Mesendoderm (in vitro differentiated cells): ENCODE measurements around the gene RNGTT.
"Not testable (repeated sequence)": the region's sequence is repeated elsewhere in the genome, so short reads cannot be mapped to it uniquely, and the experiment has no call there.

ENCODE experiments used
- DNase-seq: peaks from one replicate; pipeline ENCODE4 v3.0.0; 2013
- H2AK5ac ChIP-seq: 2 replicates; pipeline ENCODE4 v1.6.1; 2013; ENCODE audit warnings: low read length, inconsistent platforms
- H2BK120ac ChIP-seq: 2 replicates; pipeline ENCODE4 v1.6.1; 2013; ENCODE audit warnings: low read depth, mild to moderate bottlenecking, low read length, moderate library complexity, mixed read lengths
- H2BK15ac ChIP-seq: replicated peaks from 2 replicates; pipeline ENCODE4 v1.6.1; 2013; ENCODE audit warnings: low read depth, mild to moderate bottlenecking, moderate library complexity
- H2BK5ac ChIP-seq: 2 replicates; pipeline ENCODE4 v1.6.1; 2013; ENCODE audit warnings: low read length, inconsistent platforms
- H3K18ac ChIP-seq: 2 replicates; pipeline ENCODE4 v1.6.1; 2013; ENCODE audit warnings: mild to moderate bottlenecking, low read length, mixed read lengths
- H3K23ac ChIP-seq: one replicate; pipeline ENCODE4 v1.6.1; 2013; ENCODE audit warnings: low read length
- H3K27ac ChIP-seq: 2 replicates; pipeline ENCODE4 v1.5.1; 2013; ENCODE audit warnings: low read depth, mild to moderate bottlenecking, inconsistent platforms, low read length, moderate library complexity
- H3K27me3 ChIP-seq: 2 replicates; pipeline ENCODE4 v1.6.1; 2013; ENCODE audit warnings: low read length, control low read depth, mild to moderate bottlenecking, inconsistent platforms; ENCODE audit not compliant: insufficient read depth, poor library complexity
- H3K36me3 ChIP-seq: 2 replicates; pipeline ENCODE4 v1.6.1; 2013; ENCODE audit warnings: low read length, inconsistent platforms; ENCODE audit not compliant: control insufficient read depth, insufficient read depth
- H3K4ac ChIP-seq: one replicate; pipeline ENCODE4 v1.6.1; 2013; ENCODE audit warnings: low read depth, mild to moderate bottlenecking, low read length, moderate library complexity
- H3K4me1 ChIP-seq: 2 replicates; pipeline ENCODE4 v1.6.1; 2013; ENCODE audit warnings: low read depth, low read length, inconsistent platforms; ENCODE audit not compliant: control insufficient read depth
- H3K4me2 ChIP-seq: 2 replicates; pipeline ENCODE4 v1.6.1; 2013; ENCODE audit warnings: low read length
- H3K4me3 ChIP-seq: 2 replicates; pipeline ENCODE4 v1.5.1; 2013; ENCODE audit warnings: mild to moderate bottlenecking, low read length
- H3K56ac ChIP-seq: one replicate; pipeline ENCODE4 v1.6.1; 2013; ENCODE audit warnings: low read length
- H3K79me1 ChIP-seq: 2 replicates; pipeline ENCODE4 v1.6.1; 2013; ENCODE audit warnings: low read length, inconsistent platforms
- H3K79me2 ChIP-seq: 2 replicates; pipeline ENCODE4 v1.6.1; 2013; ENCODE audit warnings: mild to moderate bottlenecking, low read length; ENCODE audit not compliant: control insufficient read depth, insufficient read depth
- H3K9ac ChIP-seq: 2 replicates; pipeline ENCODE4 v1.6.1; 2013; ENCODE audit warnings: low read length, inconsistent platforms
- H4K5ac ChIP-seq: one replicate; pipeline ENCODE4 v1.6.1; 2013; ENCODE audit warnings: low read length
- H4K8ac ChIP-seq: one replicate; pipeline ENCODE4 v1.6.1; 2013; ENCODE audit warnings: low read depth, mild to moderate bottlenecking, control low read depth, low read length, moderate library complexity
- WGBS: extraction: QIAGEN DNeasy Blood & Tissue Kit; methylation state at CpG from one replicate; pipeline ENCODE4 v1.1.7; 2013; ENCODE audit warnings: low lambda C conversion rate, missing lambda C conversion rate; ENCODE audit not compliant: insufficient coverage; ENCODE audit errors: extremely low coverage; 5-methylcytosine and 5-hydroxymethylcytosine counted together

RNGTT gene

GRCh38 chr6:88775866-88776571 lies 187.4 kb downstream of the RNGTT start:
- no peak overlapping the region for H3K27ac ChIP-seq
- no peaks in the 10 kb centered on the region for H3K4me1 ChIP-seq
- H3K9ac ChIP-seq = no peak overlapping the region
- no peak overlapping the region for H3K4me2 ChIP-seq
- no peak overlapping the region for H4K5ac ChIP-seq
- H3K18ac ChIP-seq = no peak overlapping the region
- H3K79me2 ChIP-seq = no peaks in the 10 kb centered on the region
- no peak overlapping the region for H2BK15ac ChIP-seq
- no peak overlapping the region for H3K4me3 ChIP-seq
- no peaks in the 10 kb centered on the region for H3K27me3 ChIP-seq
- H3K36me3 ChIP-seq = no peaks in the 10 kb centered on the region
- no peak overlapping the region for H2AK5ac ChIP-seq
- H4K8ac ChIP-seq = no peak overlapping the region
- DNase-seq = no peak
- no peak overlapping the region for H3K23ac ChIP-seq
- no peak overlapping the region for H3K56ac ChIP-seq
- no peak overlapping the region for H3K4ac ChIP-seq
- no CpG with 5 or more reads among the region's 8 CpGs for WGBS
- no peak overlapping the region for H2BK5ac ChIP-seq
- H3K79me1 ChIP-seq = no peaks in the 10 kb centered on the region
- no peak overlapping the region for H2BK120ac ChIP-seq

- H3K9ac ChIP-seq = not testable (repeated sequence)
These were observed 195.3 kb downstream of the RNGTT start for GRCh38 chr6:88768114-88768513.

GRCh38 chr6:88764081-88764480 lies 199.3 kb downstream of the RNGTT start:
- H4K8ac ChIP-seq = no peak overlapping the region
- no peak overlapping the region for H3K23ac ChIP-seq
- H2BK120ac ChIP-seq = no peak overlapping the region
- H3K79me2 ChIP-seq = no peaks in the 10 kb centered on the region
- no peak overlapping the region for H3K56ac ChIP-seq
- no peak for DNase-seq
- no peak overlapping the region for H2BK15ac ChIP-seq
- H4K5ac ChIP-seq = no peak overlapping the region
- H3K27ac ChIP-seq = no peak overlapping the region
- H3K4ac ChIP-seq = no peak overlapping the region
- H2BK5ac ChIP-seq = no peak overlapping the region
- no peak overlapping the region for H3K4me3 ChIP-seq
- H3K4me2 ChIP-seq = no peak overlapping the region
- H3K36me3 ChIP-seq = no peaks in the 10 kb centered on the region
- H3K18ac ChIP-seq = peak overlapping the region; percentile 28
- H3K27me3 ChIP-seq = no peaks in the 10 kb centered on the region
- no peak overlapping the region for H3K9ac ChIP-seq
- no peak overlapping the region for H2AK5ac ChIP-seq
- H3K4me1 ChIP-seq = peaks cover 2% of the 10 kb centered on the region
- no CpG with 5 or more reads among the region's 3 CpGs for WGBS
- no peaks in the 10 kb centered on the region for H3K79me1 ChIP-seq

More at GRCh38 chr6:88768114-88768513, 195.3 kb downstream of the RNGTT start:
- H3K4me1 ChIP-seq, H4K8ac ChIP-seq, H3K79me1 ChIP-seq, DNase-seq, H3K4me2 ChIP-seq, H3K27me3 ChIP-seq, H3K4me3 ChIP-seq, H3K36me3 ChIP-seq, H2BK15ac ChIP-seq, H3K27ac ChIP-seq, H3K23ac ChIP-seq, H4K5ac ChIP-seq, H2BK5ac ChIP-seq, H3K4ac ChIP-seq, H3K56ac ChIP-seq, H3K79me2 ChIP-seq, H3K18ac ChIP-seq, H2BK120ac ChIP-seq, H2AK5ac ChIP-seq: not testable (repeated sequence)
- no CpG with 5 or more reads among the region's 2 CpGs for WGBS

- H4K8ac ChIP-seq = no peak overlapping the region
- no peak overlapping the region for H3K18ac ChIP-seq
- peaks cover 2% of the 10 kb centered on the region for H3K4me1 ChIP-seq
- H3K27ac ChIP-seq = no peak overlapping the region
- H2BK15ac ChIP-seq = no peak overlapping the region
- H3K23ac ChIP-seq = no peak overlapping the region
- no peak overlapping the region for H3K4ac ChIP-seq
- no peak overlapping the region for H4K5ac ChIP-seq
- no peak overlapping the region for H3K4me3 ChIP-seq
- H3K27me3 ChIP-seq = no peaks in the 10 kb centered on the region
- no peak overlapping the region for H3K9ac ChIP-seq
- H3K56ac ChIP-seq = no peak overlapping the region
- no peak overlapping the region for H3K4me2 ChIP-seq
- H2BK120ac ChIP-seq = no peak overlapping the region
- no peak overlapping the region for H2AK5ac ChIP-seq
- H2BK5ac ChIP-seq = no peak overlapping the region
- no peaks in the 10 kb centered on the region for H3K79me1 ChIP-seq
- H3K79me2 ChIP-seq = no peaks in the 10 kb centered on the region
- no CpG with 5 or more reads among the region's 3 CpGs for WGBS
- no peaks in the 10 kb centered on the region for H3K36me3 ChIP-seq
- DNase-seq = no peak
These were observed 200.3 kb downstream of the RNGTT start for GRCh38 chr6:88763160-88763559.

- peak; percentile 46 for DNase-seq
These were observed 202.0 kb downstream of the RNGTT start for GRCh38 chr6:88761237-88762031.

More at GRCh38 chr6:88761237-88762031, 202.0 kb downstream of the RNGTT start:
- H3K27ac ChIP-seq = no peak overlapping the region
- WGBS = no CpG with 5 or more reads among the region's 9 CpGs
- H2BK15ac ChIP-seq = peak overlapping the region; percentile 1
- no peak overlapping the region for H3K23ac ChIP-seq
- H4K8ac ChIP-seq = no peak overlapping the region
- no peak overlapping the region for H2AK5ac ChIP-seq
- H3K79me2 ChIP-seq = no peaks in the 10 kb centered on the region
- no peak overlapping the region for H2BK5ac ChIP-seq
- no peaks in the 10 kb centered on the region for H3K36me3 ChIP-seq
- H3K4ac ChIP-seq = no peak overlapping the region
- H3K56ac ChIP-seq = no peak overlapping the region
- H4K5ac ChIP-seq = no peak overlapping the region
- H3K18ac ChIP-seq = no peak overlapping the region
- no peaks in the 10 kb centered on the region for H3K27me3 ChIP-seq
- no peaks in the 10 kb centered on the region for H3K79me1 ChIP-seq
- H3K9ac ChIP-seq = no peak overlapping the region
- no peak overlapping the region for H2BK120ac ChIP-seq
- H3K4me3 ChIP-seq = no peak overlapping the region
- H3K4me1 ChIP-seq = peaks cover 2% of the 10 kb centered on the region
- H3K4me2 ChIP-seq = no peak overlapping the region
